HG03039 (cell line): ENCODE data around the gene BACH1.

Experiments
- ATAC-seq: cut with Tn5 transposase; IDR thresholded peaks from one replicate; pipeline ENCODE4 v1.9.1; 2021; ENCODE audit warnings: mild to moderate bottlenecking, moderate library complexity; ENCODE audit not compliant: unreplicated experiment

BACH1 gene

DNA sequence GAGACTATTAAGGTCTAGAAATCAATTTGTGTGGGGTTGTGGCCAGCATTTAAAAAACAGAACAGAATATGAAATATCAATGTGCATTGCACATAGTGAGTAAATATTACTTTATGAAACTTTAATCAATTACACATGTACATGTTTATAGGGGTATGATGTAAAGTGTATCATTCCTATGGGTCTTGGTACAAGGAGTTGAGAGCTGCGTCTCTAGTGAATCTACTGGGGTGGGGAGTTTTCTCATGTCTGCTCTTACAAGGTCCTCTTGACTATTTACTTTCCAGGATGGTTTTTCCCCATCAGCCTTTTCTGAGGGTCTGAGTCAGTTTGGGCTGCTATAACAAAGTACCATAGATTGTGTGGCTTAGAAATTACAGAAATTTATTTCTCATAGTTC, 75.8 kb downstream of the BACH1 start:
- ATAC-seq, result no peak

DNA sequence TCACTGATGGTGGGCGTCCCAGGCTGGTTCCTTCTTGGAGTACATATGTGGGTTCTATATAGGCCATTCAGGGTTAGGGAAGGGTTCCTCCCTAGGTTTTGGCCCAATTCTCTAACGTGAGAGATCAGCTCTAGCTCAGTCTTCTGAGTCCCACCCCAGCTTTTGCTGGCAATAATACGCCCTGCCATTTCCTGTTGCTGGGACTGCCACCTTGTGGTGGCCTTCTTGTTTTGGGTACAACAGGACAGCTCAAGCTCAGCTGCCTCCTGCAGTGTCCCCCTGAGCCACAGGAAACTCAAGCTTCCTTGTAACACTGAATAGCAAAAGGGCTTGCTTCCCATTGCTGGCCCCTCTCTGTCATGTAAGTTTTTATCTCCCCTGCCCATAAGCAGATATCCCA, 77.8 kb downstream of the BACH1 start:
- ATAC-seq, result peak; percentile 56

DNA sequence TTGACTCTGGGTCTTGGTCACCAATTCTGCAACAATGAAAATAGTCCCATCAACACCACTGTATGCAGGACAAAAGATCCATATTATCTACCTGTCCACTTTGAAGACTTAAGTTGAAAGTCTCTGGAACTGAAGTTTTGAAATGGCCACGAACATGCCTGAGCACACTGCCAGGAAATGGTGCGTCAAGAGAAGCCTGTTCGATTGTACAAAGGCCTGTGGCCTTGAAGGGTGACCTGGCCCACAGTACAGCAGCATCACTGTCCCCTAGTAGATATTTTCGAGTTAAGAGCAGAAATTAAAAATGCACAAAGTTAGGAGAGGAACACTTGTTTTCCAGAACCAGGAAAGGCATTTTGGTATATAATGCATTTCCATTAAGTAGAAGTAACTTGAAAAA, 78.5 kb downstream of the BACH1 start:
- ATAC-seq, result no peak

DNA sequence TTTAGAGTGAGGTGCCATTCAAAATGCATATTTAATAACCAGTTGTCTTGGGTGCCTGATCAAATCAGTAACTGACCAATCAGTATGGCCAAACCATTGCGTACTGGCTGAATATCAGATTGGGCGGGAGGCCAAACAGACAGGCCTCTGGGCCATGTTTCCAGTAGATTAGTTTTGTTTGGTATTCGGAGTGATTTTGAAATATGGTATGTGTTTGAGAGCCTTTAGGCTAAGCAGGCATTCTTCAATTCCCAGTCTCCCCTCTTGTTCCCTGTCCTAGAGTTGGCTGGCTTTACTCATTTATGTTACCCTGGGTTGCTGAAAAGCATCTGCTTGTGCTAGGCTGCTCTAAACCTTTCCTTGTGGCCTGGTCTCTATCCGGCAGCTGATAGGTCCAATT, 80.1 kb downstream of the BACH1 start:
- ATAC-seq, result no peak

DNA sequence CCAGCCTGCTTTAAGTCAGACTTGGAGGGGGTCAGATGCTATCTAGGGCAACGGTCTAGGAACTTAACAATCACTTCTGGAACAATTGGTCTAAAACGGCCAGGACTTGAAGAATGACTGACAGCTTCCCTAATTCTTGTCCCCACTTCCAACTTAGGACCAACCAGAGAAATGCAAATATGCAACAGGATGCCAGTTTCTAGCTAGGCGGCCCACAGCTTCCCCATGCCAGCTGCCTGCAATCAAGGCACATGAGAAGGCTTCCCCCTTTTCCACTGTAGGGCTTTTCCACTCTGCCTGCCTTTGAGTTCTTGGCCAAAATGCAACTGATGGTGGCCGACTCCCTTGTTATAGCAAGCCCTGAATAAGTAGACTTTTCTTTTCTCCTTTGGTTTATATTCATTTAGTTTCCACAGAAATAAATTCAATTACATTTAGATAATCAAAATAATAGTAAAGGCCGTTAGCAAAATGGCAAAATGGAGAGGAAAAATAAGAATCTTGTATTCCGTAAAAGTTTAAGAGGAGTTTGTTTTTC, 80.9 kb downstream of the BACH1 start:
- ATAC-seq, result no peak

DNA sequence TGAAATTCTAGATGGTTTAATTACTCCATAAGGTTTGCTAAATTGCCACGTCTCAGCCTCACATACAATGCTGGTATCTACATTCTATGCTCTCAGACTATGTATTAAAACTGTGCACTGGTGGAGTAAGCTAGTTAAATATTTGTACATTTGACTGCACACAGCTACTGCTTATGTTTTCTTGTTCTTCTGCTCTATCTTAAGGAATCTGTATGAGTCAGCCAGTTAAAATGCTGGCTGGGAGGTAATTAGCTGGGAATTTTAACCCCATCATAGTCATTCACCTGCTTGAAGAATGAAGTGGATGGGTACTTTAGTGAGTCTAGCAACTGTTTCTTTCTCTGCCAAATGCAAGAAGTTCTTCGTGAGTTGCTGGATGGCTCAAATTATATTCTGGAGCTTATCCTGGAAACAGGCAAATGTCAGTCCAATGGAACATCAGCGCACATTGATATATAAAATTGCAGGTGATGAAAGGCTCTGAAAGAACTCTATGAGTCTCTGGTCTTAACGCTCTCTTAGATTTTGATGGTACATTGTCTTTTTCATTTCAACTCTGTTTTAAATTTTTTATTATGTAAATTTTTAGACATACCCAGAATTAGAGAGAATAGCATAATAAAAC, 83.4 kb downstream of the BACH1 start:
- ATAC-seq, result no peak

DNA sequence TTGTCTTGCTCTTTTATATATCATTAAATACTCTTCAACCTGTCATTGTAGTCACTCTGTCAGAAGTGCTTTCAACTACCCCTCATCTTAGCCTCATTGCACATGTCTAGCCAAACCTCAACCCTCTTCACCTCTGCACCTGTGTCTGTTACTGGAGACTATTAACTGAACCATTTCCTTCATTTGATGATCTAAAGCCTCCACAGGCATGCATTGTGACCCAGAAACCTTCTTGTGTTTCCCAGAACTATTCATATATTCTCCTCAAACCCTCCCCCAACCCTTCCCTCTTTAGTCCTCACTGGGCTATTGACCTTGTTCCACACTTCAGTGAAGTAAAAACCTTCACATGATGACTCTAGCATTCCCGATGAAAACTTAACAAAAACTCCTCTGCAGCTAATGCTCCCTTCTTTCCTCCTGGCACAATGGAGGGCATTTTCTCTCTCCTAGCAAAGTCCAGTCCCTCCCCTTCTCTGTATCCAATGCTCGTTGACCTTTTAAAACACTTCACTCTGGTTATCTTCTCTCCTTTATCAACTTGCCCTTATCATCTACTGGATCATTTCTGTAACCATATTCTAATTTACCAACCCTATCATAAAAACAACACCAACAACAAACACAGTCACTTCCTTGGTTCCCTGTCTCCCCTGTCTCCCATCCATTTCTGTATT, 86.1 kb downstream of the BACH1 start:
- no peak for ATAC-seq

DNA sequence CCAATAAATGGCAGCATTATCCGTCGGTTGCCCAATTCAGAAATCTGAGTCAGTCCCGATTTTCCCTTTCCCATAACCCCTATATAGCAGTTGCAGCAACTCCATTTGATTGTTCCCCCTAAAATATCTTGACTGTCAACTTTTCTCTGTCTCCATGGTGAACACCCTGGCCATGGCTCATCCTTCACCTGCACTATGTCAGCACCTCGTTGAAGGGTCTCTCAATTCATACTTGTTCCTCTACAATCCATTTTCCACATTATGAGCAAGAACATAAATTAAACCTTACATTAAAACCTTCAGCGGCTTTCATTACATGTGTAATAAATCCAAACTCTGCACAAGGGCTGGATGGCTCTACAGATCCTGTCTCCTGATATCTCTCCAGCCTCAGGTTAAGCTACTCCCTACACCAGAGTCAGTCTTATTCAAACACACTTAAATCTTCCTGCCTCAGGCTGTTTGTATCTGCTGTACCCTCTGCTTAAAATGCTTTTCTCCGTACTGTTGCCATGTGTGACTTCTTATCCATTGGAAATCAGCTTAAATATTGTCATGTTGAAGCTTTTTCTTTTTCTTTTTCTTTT, 87.3 kb downstream of the BACH1 start:
- ATAC-seq, result no peak

DNA sequence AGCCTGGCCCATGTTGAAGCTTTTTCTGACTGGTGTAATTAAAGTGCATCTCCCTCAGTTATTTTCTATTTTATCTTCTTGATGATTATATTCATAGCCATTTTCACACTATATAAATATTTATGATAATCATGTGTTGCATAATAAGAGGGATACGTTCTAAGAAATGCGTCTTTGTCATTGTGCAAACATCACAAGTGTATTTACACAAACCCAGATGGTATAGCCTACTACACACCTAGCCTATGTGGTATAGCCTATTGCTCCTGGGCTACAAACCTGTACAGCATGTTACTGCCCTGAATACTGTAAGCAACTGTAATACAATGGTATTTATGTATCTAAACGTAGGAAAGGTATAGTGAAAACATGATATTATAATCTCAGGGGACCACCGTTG, 88.1 kb downstream of the BACH1 start:
- ATAC-seq, result no peak

DNA sequence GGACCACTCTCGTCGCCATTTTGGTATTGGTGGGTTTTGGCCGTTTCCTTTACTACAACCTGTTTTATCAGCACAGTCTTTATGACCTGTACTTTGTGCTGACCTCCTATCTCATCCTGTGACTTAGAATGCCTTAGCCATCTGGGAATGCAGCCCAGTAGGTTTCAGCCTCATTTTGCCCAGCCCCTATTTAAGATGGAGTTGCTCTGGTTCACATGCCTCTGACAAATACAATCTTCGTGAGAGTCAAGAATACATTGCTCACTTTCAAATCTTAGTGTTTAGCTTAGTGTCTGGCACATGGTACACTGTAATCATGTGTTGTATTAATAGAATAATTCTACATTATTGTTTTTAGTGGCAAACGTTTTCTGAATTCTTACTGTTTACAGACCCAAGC, 88.9 kb downstream of the BACH1 start:
- ATAC-seq, result no peak

DNA sequence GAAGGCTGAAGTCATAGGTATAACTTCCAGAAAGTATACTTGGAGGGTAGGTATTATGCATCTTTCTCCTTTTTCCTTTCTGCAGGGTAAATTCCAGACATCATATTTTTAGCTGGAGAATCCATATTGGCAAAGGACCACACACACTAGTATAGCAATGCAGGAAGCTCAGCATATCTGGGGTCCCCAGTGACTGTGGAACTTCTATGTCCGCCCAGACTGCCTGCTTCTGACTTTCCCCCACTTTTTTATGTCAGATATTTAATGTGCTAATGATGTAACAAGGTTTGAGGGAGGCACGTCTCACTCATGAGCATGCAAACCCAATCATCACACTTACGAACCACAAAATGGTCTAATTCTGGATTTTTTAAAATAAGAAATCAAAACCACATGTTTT, 90.4 kb downstream of the BACH1 start:
- no peak for ATAC-seq

DNA sequence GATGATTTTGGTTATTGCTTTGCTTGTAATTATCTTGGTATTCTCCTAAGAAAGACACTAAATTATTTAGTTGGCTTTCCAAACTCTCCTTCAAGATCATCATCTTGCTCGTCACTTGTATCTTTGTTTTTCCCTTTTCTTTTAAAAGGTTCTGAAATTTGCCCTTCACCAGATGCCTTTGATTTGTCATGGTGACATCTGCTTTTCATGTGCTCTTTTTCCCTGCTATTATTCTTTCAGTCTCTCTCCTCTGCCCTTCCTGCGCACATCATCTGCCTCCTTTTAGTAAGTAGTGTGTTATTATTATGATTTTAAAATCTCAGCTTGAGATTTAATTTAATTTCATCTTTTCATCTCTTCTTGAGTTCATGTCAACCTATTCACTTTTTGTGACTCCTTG, 92.1 kb downstream of the BACH1 start:
- no peak for ATAC-seq

DNA sequence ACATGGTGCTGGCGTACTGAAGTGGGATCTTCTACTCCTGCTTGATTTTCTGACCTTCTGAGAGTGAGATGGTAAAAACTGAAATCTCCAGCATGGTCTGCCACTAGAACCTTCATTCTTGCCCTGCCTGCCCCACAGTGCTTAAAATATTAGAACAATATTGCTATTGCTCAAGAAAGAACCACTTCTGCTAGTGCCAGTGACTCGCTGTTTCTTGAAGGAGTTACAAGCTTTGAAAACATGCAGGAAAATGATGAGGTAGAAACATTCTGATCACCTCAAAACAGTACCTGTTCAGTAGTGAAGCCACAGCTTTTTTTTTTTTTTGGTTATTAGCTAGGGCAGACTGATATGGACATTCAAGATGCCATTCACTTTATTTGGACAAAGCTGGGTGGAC, 95.3 kb downstream of the BACH1 start:
- ATAC-seq, result no peak
